ENCODE measurements around the gene CCR5.
"Not testable (repeated sequence)": the region's sequence is repeated elsewhere in the genome, so short reads cannot be mapped to it uniquely, and the experiment has no call there.

Gene CCR5

GRCh38 chr3:46386205-46386604 is 15.5 kb downstream of the CCR5 start:
- peak; percentile 35 for DNase-seq (ENCODE audit: low spot score)

GRCh38 chr3:46388847-46389246 is 18.1 kb downstream of the CCR5 start:
- DNase-seq (ENCODE audit: low spot score): not testable (repeated sequence)

- DNase-seq (ENCODE audit: low spot score): no peak
Measured at GRCh38 chr3:46389306-46389705, 18.6 kb downstream of the CCR5 start.

- DNase-seq (ENCODE audit: low spot score): not testable (repeated sequence)
Measured at GRCh38 chr3:46391526-46391925, 20.8 kb downstream of the CCR5 start.

- DNase-seq (ENCODE audit: low spot score): no peak
Measured at GRCh38 chr3:46393011-46393410, 22.3 kb downstream of the CCR5 start.

GRCh38 chr3:46393554-46394434 is 23.0 kb downstream of the CCR5 start:
- DNase-seq (ENCODE audit: low spot score): no peak

GRCh38 chr3:46395210-46395661 is 24.5 kb downstream of the CCR5 start:
- no peak for DNase-seq (ENCODE audit: low spot score)

- DNase-seq (ENCODE audit: low spot score): no peak
Measured at GRCh38 chr3:46395766-46396530, 25.2 kb downstream of the CCR5 start.

GRCh38 chr3:46397111-46397510 is 26.4 kb downstream of the CCR5 start:
- DNase-seq (ENCODE audit: low spot score): no peak

GRCh38 chr3:46398186-46398955 is 27.6 kb downstream of the CCR5 start:
- no peak for DNase-seq (ENCODE audit: low spot score)

- DNase-seq (ENCODE audit: low spot score): no peak
Measured at GRCh38 chr3:46399098-46399497, 28.4 kb downstream of the CCR5 start.

- DNase-seq (ENCODE audit: low spot score): no peak
Measured at GRCh38 chr3:46399557-46399956, 28.8 kb downstream of the CCR5 start.

GRCh38 chr3:46400000-46400734 is 29.4 kb downstream of the CCR5 start:
- peak; percentile 20 for DNase-seq (ENCODE audit: low spot score)

- no peak for DNase-seq (ENCODE audit: low spot score)
Measured at GRCh38 chr3:46400846-46401245, 30.1 kb downstream of the CCR5 start.

- no peak for DNase-seq (ENCODE audit: low spot score)
Measured at GRCh38 chr3:46401579-46401978, 30.8 kb downstream of the CCR5 start.

- DNase-seq (ENCODE audit: low spot score): not testable (repeated sequence)
Measured at GRCh38 chr3:46402902-46403301, 32.2 kb downstream of the CCR5 start.

- no peak for DNase-seq (ENCODE audit: low spot score)
Measured at GRCh38 chr3:46405301-46406019, 34.7 kb downstream of the CCR5 start.

- no peak for DNase-seq (ENCODE audit: low spot score)
Measured at GRCh38 chr3:46406443-46406787, 35.7 kb downstream of the CCR5 start.

GRCh38 chr3:46406788-46407611 is 36.3 kb downstream of the CCR5 start, which contains the start of the genes CCR5AS and CCRL2:
CCR5AS (minus strand) TSS chr3:46407066.
CCRL2 (plus strand) TSS chr3:46407259; CDS start chr3:46408080, 821 bp downstream.
- DNase-seq (ENCODE audit: low spot score): peak; percentile 55

- DNase-seq (ENCODE audit: low spot score): no peak
Measured at GRCh38 chr3:46407970-46408369, 37.2 kb downstream of the CCR5 start.

Data from AG08396 (cell line).